Activated T-cell treated with anti-CD3 and anti-CD28 coated beads, Interleukin-2, amount 50 U/mL, for 48 hours (primary cell): ENCODE measurements around the gene APP.
"Not testable (repeated sequence)": the region's sequence is repeated elsewhere in the genome, so short reads cannot be mapped to it uniquely, and the experiment has no call there.

ENCODE experiments used
- DNase-seq, 2 experiments: peaks; one replicate each; pipeline ENCODE4 v3.0.0-alpha.2; 2020

The APP gene

GRCh38 chr21:26057477-26058170, 112.9 kb downstream of the APP start:
- DNase-seq = no peak

- no peak for DNase-seq
Observed at GRCh38 chr21:26055841-26056264, 114.7 kb downstream of the APP start.

- DNase-seq = no peak
Observed at GRCh38 chr21:26055010-26055409, 115.6 kb downstream of the APP start.

- no peak for DNase-seq
Observed at GRCh38 chr21:26052057-26052456, 118.5 kb downstream of the APP start.

GRCh38 chr21:26050857-26051256, 119.7 kb downstream of the APP start:
- DNase-seq = no peak

- no peak for DNase-seq
Observed at GRCh38 chr21:26049803-26050202, 120.8 kb downstream of the APP start.

GRCh38 chr21:26047279-26047967, 123.1 kb downstream of the APP start:
- no peak for DNase-seq

GRCh38 chr21:26043891-26044290, 126.7 kb downstream of the APP start:
- no peak for DNase-seq

- DNase-seq = no peak
Observed at GRCh38 chr21:26042181-26042876, 128.2 kb downstream of the APP start.

GRCh38 chr21:26041431-26042180, 129.0 kb downstream of the APP start:
- DNase-seq = no peak

GRCh38 chr21:26036916-26037315, 133.7 kb downstream of the APP start:
- no peak for DNase-seq

- no peak for DNase-seq
Observed at GRCh38 chr21:26032263-26032662, 138.3 kb downstream of the APP start.

- no peak for DNase-seq
Observed at GRCh38 chr21:26028183-26028582, 142.4 kb downstream of the APP start.

- DNase-seq = no peak
Observed at GRCh38 chr21:26027696-26028095, 142.9 kb downstream of the APP start.

- DNase-seq = no peak
Observed at GRCh38 chr21:26025536-26026512, 144.7 kb downstream of the APP start.

- DNase-seq = not testable (repeated sequence)
Observed at GRCh38 chr21:26023406-26023805, 147.2 kb downstream of the APP start.

GRCh38 chr21:26022598-26023337, 147.8 kb downstream of the APP start:
- not testable (repeated sequence) for DNase-seq

GRCh38 chr21:26020510-26020909, 150.1 kb downstream of the APP start:
- DNase-seq = no peak

- no peak for DNase-seq
Observed at GRCh38 chr21:26020081-26020480, 150.5 kb downstream of the APP start.

GRCh38 chr21:26019236-26019635, 151.3 kb downstream of the APP start:
- no peak for DNase-seq

- no peak for DNase-seq
Observed at GRCh38 chr21:26013970-26014369, 156.6 kb downstream of the APP start.
